IMR-90 (cell line): ENCODE measurements around the gene KCNAB2. TPM values are rescaled to one million over a fixed set of nuclear protein-coding genes. Genes with fewer than 3 reads are reported as not detected.
A peak's percentile ranks its signal among the peaks of the same experiment; 100 is the strongest.

Experiments used
- ATAC-seq: fragments of 200-7000 bp; cut with Tn5 transposase; 2 replicates; pipeline ENCODE4 v1.9.1; 2020; ENCODE audit warnings: low read depth, mild to moderate bottlenecking, moderate library complexity
- BruUV-seq: library from RNA; stranded (reverse); fragments of 400-500 nt; replicated peaks from 2 replicates; lab custom pipeline; 2021; lab: Mats Ljungman, UMichigan
- CTCF ChIA-PET: fragments of 300-600 bp; formaldehyde crosslinking; extraction: SDS; loops from one replicate; lab custom pipeline; 2021; ENCODE audit warnings: antibody characterized with exemption; lab: Yijun Ruan, JAX
- POLR2A ChIA-PET: fragments of 300-600 bp; sonication (Branson Sonifier 250); formaldehyde crosslinking; loops from one replicate; lab custom pipeline; 2022; ENCODE audit warnings: antibody characterized with exemption; ENCODE audit not compliant: unreplicated experiment; lab: Charles Lee
- DNase-seq: peaks from one replicate; pipeline ENCODE4 v3.0.0; 2013
- H2AFZ ChIP-seq: replicated peaks from 2 replicates; pipeline ENCODE3; 2013; ENCODE audit warnings: low read length, mild to moderate bottlenecking; ENCODE audit not compliant: poor library complexity
- H2AK5ac ChIP-seq: 2 replicates; pipeline ENCODE4 v1.6.1; 2013; ENCODE audit warnings: low read depth, low read length, inconsistent platforms
- H2AK9ac ChIP-seq: replicated peaks from 2 replicates; pipeline ENCODE3; 2013; ENCODE audit warnings: mild to moderate bottlenecking, low read depth, low read length, moderate library complexity; ENCODE audit not compliant: poor library complexity
- H2BK120ac ChIP-seq: 2 replicates; pipeline ENCODE4 v1.6.1; 2013; ENCODE audit warnings: low read depth, low read length, inconsistent platforms
- H2BK15ac ChIP-seq: 3 replicates; pipeline ENCODE4 v1.6.1; 2013; ENCODE audit warnings: low read depth, low read length, inconsistent platforms
- H2BK20ac ChIP-seq: 2 replicates; pipeline ENCODE4 v1.6.1; 2013; ENCODE audit warnings: low read depth, mild to moderate bottlenecking, inconsistent platforms, low read length, moderate library complexity
- H2BK5ac ChIP-seq: 2 replicates; pipeline ENCODE4 v1.6.1; 2013; ENCODE audit warnings: mild to moderate bottlenecking, low read depth, low read length, inconsistent platforms; ENCODE audit not compliant: poor library complexity, severe bottlenecking
- H3K14ac ChIP-seq: replicated peaks from 2 replicates; pipeline ENCODE4 v1.6.1; 2013; ENCODE audit warnings: low read depth, low read length, inconsistent platforms
- H3K18ac ChIP-seq: 2 replicates; pipeline ENCODE4 v1.6.1; 2013; ENCODE audit warnings: low read depth, low read length, control low read depth
- H3K23ac ChIP-seq: 2 replicates; pipeline ENCODE4 v1.6.1; 2013; ENCODE audit warnings: low read depth, low read length, inconsistent platforms
- H3K27ac ChIP-seq: 2 replicates; pipeline ENCODE4 v1.5.1; 2013; ENCODE audit warnings: mild to moderate bottlenecking, control low read depth, low read length; ENCODE audit not compliant: insufficient read depth
- H3K27me3 ChIP-seq: 2 replicates; pipeline ENCODE4 v1.6.1; 2013; ENCODE audit warnings: low read length; ENCODE audit not compliant: control insufficient read depth, insufficient read depth
- H3K36me3 ChIP-seq: 2 replicates; pipeline ENCODE4 v1.6.1; 2013; ENCODE audit warnings: low read length, mixed read lengths; ENCODE audit not compliant: control insufficient read depth, insufficient read depth
- H3K4ac ChIP-seq: 2 replicates; pipeline ENCODE4 v1.6.1; 2013; ENCODE audit warnings: low read depth, low read length, inconsistent platforms
- H3K4me1 ChIP-seq: 2 replicates; pipeline ENCODE4 v1.6.1; 2013; ENCODE audit warnings: low read length, mixed read lengths; ENCODE audit not compliant: control insufficient read depth, insufficient read depth
- H3K4me2 ChIP-seq: 2 replicates; pipeline ENCODE4 v1.6.1; 2013; ENCODE audit warnings: low read depth, mild to moderate bottlenecking, control low read depth, low read length, moderate library complexity
- H3K4me3 ChIP-seq: 2 replicates; pipeline ENCODE4 v1.5.1; 2013; ENCODE audit warnings: low read depth, mild to moderate bottlenecking, control low read depth, low read length, moderate library complexity; ENCODE audit not compliant: insufficient read depth
- H3K56ac ChIP-seq: 2 replicates; pipeline ENCODE4 v1.6.1; 2013; ENCODE audit warnings: low read length, inconsistent platforms; ENCODE audit not compliant: insufficient read depth; ENCODE audit errors: extremely low read depth
- H3K79me1 ChIP-seq, 2 experiments: 2 replicates each; pipeline ENCODE4 v1.6.1; 2013; ENCODE audit warnings: low read length in 2 of 2, inconsistent platforms in 1 of 2, low read depth in 1 of 2
- H3K9ac ChIP-seq: 2 replicates; pipeline ENCODE4 v1.6.1; 2013; ENCODE audit warnings: low read depth, low read length, control low read depth
- H3K9me1 ChIP-seq: 2 replicates; pipeline ENCODE4 v1.6.1; 2013; ENCODE audit warnings: low read length, inconsistent platforms; ENCODE audit not compliant: insufficient read depth
- H3K9me3 ChIP-seq: 2 replicates; pipeline ENCODE4 v1.6.1; 2013; ENCODE audit warnings: low read length; ENCODE audit not compliant: control insufficient read depth, insufficient read depth
- H4K20me1 ChIP-seq: 2 replicates; pipeline ENCODE4 v1.6.1; 2013; ENCODE audit warnings: low read length, inconsistent platforms; ENCODE audit not compliant: insufficient read depth
- H4K5ac ChIP-seq: 2 replicates; pipeline ENCODE4 v1.6.1; 2013; ENCODE audit warnings: mild to moderate bottlenecking, low read depth, low read length, control low read depth
- H4K8ac ChIP-seq, 2 experiments: 2 replicates each; pipeline ENCODE4 v1.6.1; 2013; ENCODE audit warnings: low read depth in 2 of 2, low read length in 2 of 2, control low read depth in 1 of 2, inconsistent platforms in 1 of 2
- H4K91ac ChIP-seq: 2 replicates; pipeline ENCODE4 v1.6.1; 2013; ENCODE audit warnings: low read depth, low read length, inconsistent platforms; ENCODE audit not compliant: insufficient read depth
- NFE2L2 ChIP-seq: fragments of 150-350 bp; IDR thresholded peaks from 2 replicates; pipeline ENCODE4 v1.6.1; 2016; ENCODE audit warnings: low read depth, mild to moderate bottlenecking, low read length
- RFX5 ChIP-seq: IDR thresholded peaks from 2 replicates; pipeline ENCODE4 v1.8.0; 2012; ENCODE audit warnings: low read depth, mild to moderate bottlenecking, low read length, moderate library complexity
- SMC3 ChIP-seq: fragments of 150-350 bp; IDR thresholded peaks from 2 replicates; pipeline ENCODE4 v1.6.1; 2016; ENCODE audit warnings: low read depth, mild to moderate bottlenecking, antibody characterized with exemption, low read length, moderate library complexity
- WGBS, 2 experiments: methylation state at CpG; one replicate each; pipeline versions ENCODE4 v1.1.5 to v1.1.7; 2013; ENCODE audit warnings: missing lambda C conversion rate in 2 of 2; ENCODE audit not compliant: insufficient read length in 1 of 2; ENCODE audit errors: extremely low coverage in 2 of 2; 5-methylcytosine and 5-hydroxymethylcytosine counted together
- dilution Hi-C: fragments of 300-500 bp; cut with HindIII; formaldehyde crosslinking; loops from one replicate; pipeline ENCODE4 v1.14.3; 2018; ENCODE audit warnings: low sequenced_read_pairs; ENCODE audit not compliant: unreplicated experiment
- in situ Hi-C: fragments of 300-500 bp; cut with MboI; formaldehyde crosslinking; loops from 3 replicates; pipeline ENCODE4 v1.14.3; 2019; ENCODE audit warnings: low sequenced_read_pairs, inconsistent platforms, mixed read lengths
- intact Hi-C: fragments of 100-400 bp; cut with micrococcal nuclease; formaldehyde crosslinking; loops from 2 replicates; pipeline ENCODE4 v1.10.0; 2022
- polyA plus RNA-seq, 3 experiments: library from polyadenylated mRNA; depleted of rRNA; stranded (reverse); fragments of >200 nt; gene quantifications; 2 replicates each; pipeline ENCODE4 v1.2.3, GENCODE V29; 2012; ENCODE audit warnings: low replicate concordance in 1 of 3
- total RNA-seq: library from RNA; depleted of rRNA; stranded (reverse); fragments of >200 nt; gene quantifications from 2 replicates; pipeline ENCODE4 v1.2.3, GENCODE V29; 2012
- TF ChIP-seq, protein P1 (sequence below): fragments of 150-350 bp; IDR thresholded peaks from 2 replicates; pipeline ENCODE4 v1.6.1; 2017; ENCODE audit warnings: mild to moderate bottlenecking, antibody characterized with exemption, low read length, low read depth

Gene KCNAB2
- total and polyA plus RNA-seq, 2 of the 4 experiments (the other 2 are of a cell fraction), result 1.3 to 4.2 TPM

DNA sequence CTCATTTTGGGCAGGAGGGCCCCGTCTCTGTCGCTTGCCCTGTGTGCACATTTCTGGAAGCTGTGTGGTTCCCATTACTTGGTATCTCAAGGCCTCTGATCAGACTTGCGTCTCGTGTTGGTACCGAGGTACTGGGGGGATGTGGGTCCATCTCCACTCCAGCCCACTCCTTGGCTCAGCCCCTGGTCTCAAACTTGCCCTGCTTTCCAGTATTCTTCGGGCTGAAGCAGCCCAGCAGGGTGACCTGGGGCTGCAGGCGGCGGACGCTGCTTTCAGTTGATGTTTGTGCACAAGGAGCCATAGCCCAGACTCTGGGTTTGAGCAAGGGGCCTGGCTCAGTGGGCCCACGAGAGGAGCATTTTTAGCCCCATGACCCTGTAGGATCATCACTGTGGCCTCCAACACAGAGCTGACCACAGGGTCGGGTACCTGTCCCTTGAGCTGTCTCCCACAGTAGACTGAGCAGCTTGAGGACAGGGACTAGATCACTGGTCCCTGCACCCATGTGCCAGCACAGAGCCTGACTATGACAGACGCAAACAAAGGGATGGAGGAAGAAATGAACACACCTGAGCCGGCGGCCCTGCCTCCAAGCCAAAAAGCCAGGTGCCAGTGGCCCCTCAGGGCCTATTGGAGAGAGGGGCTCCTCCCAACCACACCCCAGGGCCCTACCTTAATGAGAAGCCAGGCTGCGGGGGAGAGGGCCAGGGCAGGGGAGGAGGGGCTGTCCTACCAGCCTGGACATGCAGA, 87.6 kb downstream of the KCNAB2 start:
- CTCF ChIA-PET, result no interaction called here
- Histone ChIP-seq H2AFZ (peak overlapping the region; percentile 43), H2AK9ac (no peak overlapping the region), H3K18ac (no peak overlapping the region), H3K79me1 (no peaks in the 10 kb centered on the region), H2BK15ac (no peak overlapping the region), H4K91ac (no peak overlapping the region), H3K14ac (no peak overlapping the region), H3K4me1 (no peaks in the 10 kb centered on the region), H2BK20ac (no peak overlapping the region), H3K27me3 (peaks cover 6% of the 10 kb centered on the region), H3K27ac (no peak overlapping the region), H3K23ac (no peak overlapping the region), H4K20me1 (no peaks in the 10 kb centered on the region), H2AK5ac (no peak overlapping the region), H3K4ac (no peak overlapping the region), H4K5ac (no peak overlapping the region), H2BK5ac (no peak overlapping the region), H2BK120ac (no peak overlapping the region), H3K9me3 (peaks cover 5% of the 10 kb centered on the region; the same call in 1 of the 2 replicates), H4K8ac (no peak overlapping the region), H3K9ac (no peak overlapping the region), H3K56ac (no peak overlapping the region), H3K4me3 (no peak overlapping the region), H3K4me2 (no peak overlapping the region), H3K36me3 (no peaks in the 10 kb centered on the region), H3K9me1 (no peaks in the 10 kb centered on the region)
- in situ Hi-C loops (no loop called here), dilution Hi-C loops (no loop called here), intact Hi-C loops (no loop called here)
- POLR2A ChIA-PET, result no interaction called here
- ATAC-seq (no peak), DNase-seq (no peak)
- WGBS, 2 experiments, result 54% methylated on average over 4 of the region's 15 CpGs; no CpG with 5 or more reads in 1 of the 2 experiments
- BruUV-seq, result no TSS peak
- TF ChIP-seq SMC3, result no peak
- TF ChIP-seq RFX5, result no peak
- no peak for TF ChIP-seq NFE2L2
- TF ChIP-seq, protein P1, sequence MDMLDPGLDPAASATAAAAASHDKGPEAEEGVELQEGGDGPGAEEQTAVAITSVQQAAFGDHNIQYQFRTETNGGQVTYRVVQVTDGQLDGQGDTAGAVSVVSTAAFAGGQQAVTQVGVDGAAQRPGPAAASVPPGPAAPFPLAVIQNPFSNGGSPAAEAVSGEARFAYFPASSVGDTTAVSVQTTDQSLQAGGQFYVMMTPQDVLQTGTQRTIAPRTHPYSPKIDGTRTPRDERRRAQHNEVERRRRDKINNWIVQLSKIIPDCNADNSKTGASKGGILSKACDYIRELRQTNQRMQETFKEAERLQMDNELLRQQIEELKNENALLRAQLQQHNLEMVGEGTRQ, result no peak
